Heart left ventricle (tissue), 13 donors: ENCODE measurements around the gene IL36A.

Source experiments
- POLR2A ChIP-seq, 2 donors: fragments of 450-650 bp; IDR thresholded peaks; one replicate each; pipeline ENCODE4 v1.6.1; 2017; ENCODE audit warnings: antibody characterized with exemption in 2 of 2, mild to moderate bottlenecking in 2 of 2, moderate library complexity in 2 of 2
- TF ChIP-seq, protein P1 (sequence below), 12 donors: fragments of 200-600 bp; sonication (generic) in 4 of 12; IDR thresholded peaks; one replicate each; pipeline versions ENCODE4 v1.5.0 to v1.8.0; 2018 to 2022; ENCODE audit warnings: antibody characterized with exemption in 12 of 12, mild to moderate bottlenecking in 5 of 12
- donor health status: ischemic (EF 13 %, LVEDD 7.1; RV severe dilation, severe dysfunction).
- donor health status: DM: no; HTN: yes; CAD: no.
- donor health status: DM: no; HTN: no; CAD: no.
- donor health status: ischemic (EF 25% LVEDD 6.9; RV normal size, moderate dysfunction).
- donor health status: ischemic (EF 25% LVEDD 5.7; RV mildly dilated, moderate dysfunction).
- donor health status: ischemic (EF 35%, LVEDD 5.7; RV mildly dilated, moderate dysfunction).
- donor health status: nonischemic (EF 11% LVEDD 7.7; RV severe dilation, severe dysfunction).
- donor health status: DM: yes; HTN: yes; CAD: no.
- donor health status: PGD.
- donor health status: ischemic (EF 29% LVEDD 5.4; RV normal size, mild dysfunction).
- donor health status: nonischemic (EF 23%, LVEDD 6.1; RV moderate dilation, normal function).

DNA sequence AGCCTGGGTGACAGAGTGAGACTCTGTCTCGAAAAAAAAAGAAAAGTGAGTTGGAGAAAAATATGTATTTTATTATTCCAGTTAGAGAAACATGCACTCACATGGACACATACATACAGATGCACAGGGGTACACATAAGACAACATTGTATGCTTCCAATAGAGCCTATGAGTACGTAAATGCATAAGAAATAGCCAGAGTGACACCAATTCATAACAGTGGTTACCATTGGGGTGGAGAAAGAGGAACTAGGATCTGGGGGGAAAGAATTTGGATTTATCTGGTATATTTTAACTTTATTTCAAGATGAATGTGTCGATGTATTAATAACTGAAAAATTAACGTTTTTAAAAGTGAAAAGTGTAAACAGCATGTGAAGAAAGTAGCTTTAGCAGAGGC, 16.1 kb downstream of the IL36A start:
- TF ChIP-seq, protein P1, sequence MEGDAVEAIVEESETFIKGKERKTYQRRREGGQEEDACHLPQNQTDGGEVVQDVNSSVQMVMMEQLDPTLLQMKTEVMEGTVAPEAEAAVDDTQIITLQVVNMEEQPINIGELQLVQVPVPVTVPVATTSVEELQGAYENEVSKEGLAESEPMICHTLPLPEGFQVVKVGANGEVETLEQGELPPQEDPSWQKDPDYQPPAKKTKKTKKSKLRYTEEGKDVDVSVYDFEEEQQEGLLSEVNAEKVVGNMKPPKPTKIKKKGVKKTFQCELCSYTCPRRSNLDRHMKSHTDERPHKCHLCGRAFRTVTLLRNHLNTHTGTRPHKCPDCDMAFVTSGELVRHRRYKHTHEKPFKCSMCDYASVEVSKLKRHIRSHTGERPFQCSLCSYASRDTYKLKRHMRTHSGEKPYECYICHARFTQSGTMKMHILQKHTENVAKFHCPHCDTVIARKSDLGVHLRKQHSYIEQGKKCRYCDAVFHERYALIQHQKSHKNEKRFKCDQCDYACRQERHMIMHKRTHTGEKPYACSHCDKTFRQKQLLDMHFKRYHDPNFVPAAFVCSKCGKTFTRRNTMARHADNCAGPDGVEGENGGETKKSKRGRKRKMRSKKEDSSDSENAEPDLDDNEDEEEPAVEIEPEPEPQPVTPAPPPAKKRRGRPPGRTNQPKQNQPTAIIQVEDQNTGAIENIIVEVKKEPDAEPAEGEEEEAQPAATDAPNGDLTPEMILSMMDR (IDR thresholded peaks at IDR 0.05), result no peak
- TF ChIP-seq POLR2A (IDR thresholded peaks at IDR 0.05), result no peak
